ENCODE data around the gene ELAC2. TPM values are rescaled to one million over a fixed set of nuclear protein-coding genes. Genes with fewer than 3 reads are reported as not detected.

The ELAC2 gene
- total and polyA plus RNA-seq, 2 of the 4 experiments (the other 2 are of a cell fraction): 75.2 to 80.7 TPM

- no TSS peak for BruUV-seq (replicated peaks)
- H3K4ac ChIP-seq (ENCODE audit: low read depth, low read length): no peak overlapping the region
- H3K9me1 ChIP-seq (ENCODE audit: insufficient read depth, low read length): no peaks in the 10 kb centered on the region
- peaks cover 45% of the 10 kb centered on the region for H3K36me3 ChIP-seq (ENCODE audit: control insufficient read depth, insufficient read depth, low read length)
- H3K23ac ChIP-seq (ENCODE audit: low read depth, low read length): no peak overlapping the region
- no peak overlapping the region for H4K91ac ChIP-seq (ENCODE audit: insufficient read depth, low read depth, low read length)
- H3K27me3 ChIP-seq (ENCODE audit: control insufficient read depth, insufficient read depth, low read length): no peaks in the 10 kb centered on the region
- in situ Hi-C loops (cut with MboI; ENCODE audit: low sequenced_read_pairs) (loop anchor here (10.0 to 25.0 kb wide), 3 partner anchors 344 to 1014 kb away; partner anchors contain the start of genes MYOCD and ZNF18), intact Hi-C loops (cut with micrococcal nuclease) (no loop called here), dilution Hi-C loops (cut with HindIII; ENCODE audit: low sequenced_read_pairs, unreplicated experiment) (no loop called here)
- no peak overlapping the region for H2BK20ac ChIP-seq (ENCODE audit: low read depth, low read length)
- no peak overlapping the region for H3K18ac ChIP-seq (ENCODE audit: low read depth, low read length)
- no peaks in the 10 kb centered on the region for H3K4me1 ChIP-seq (ENCODE audit: control insufficient read depth, insufficient read depth, low read length)
- H4K8ac ChIP-seq (ENCODE audit: low read depth in 2 of 2, low read length in 2 of 2): no peak overlapping the region
- H2BK120ac ChIP-seq (ENCODE audit: low read depth, low read length): no peak overlapping the region
- no peak overlapping the region for H2AK5ac ChIP-seq (ENCODE audit: low read depth, low read length)
- H4K5ac ChIP-seq (ENCODE audit: low read depth, low read length): no peak overlapping the region
- H3K9ac ChIP-seq (ENCODE audit: low read depth, low read length): no peak overlapping the region
- WGBS, 2 experiments (ENCODE audit: extremely low coverage in 2 of 2, insufficient read length in 1 of 2): 94% methylated on average over 4 of the region's 8 CpGs; no CpG with 5 or more reads in 1 of the 2 experiments
- H2AK9ac ChIP-seq (replicated peaks; ENCODE audit: low read depth, low read length, poor library complexity): no peak overlapping the region
- no peak overlapping the region for H3K4me2 ChIP-seq (ENCODE audit: low read depth, low read length)
- ChIA-PET CTCF (interaction anchor here (0.6 kb wide), 1 partner anchor 779 kb away, joined by 4 read pairs; no protein-coding TSS in a partner anchor), POLR2A (ENCODE audit: unreplicated experiment) (no interaction called here)
- H3K27ac ChIP-seq (ENCODE audit: insufficient read depth, low read length): no peak overlapping the region
- H3K9me3 ChIP-seq (ENCODE audit: control insufficient read depth, insufficient read depth, low read length): no peaks in the 10 kb centered on the region
- 0 out of 2 replicates have a peak, but pooled peaks cover 6% of the 10 kb centered on the region for H4K20me1 ChIP-seq (ENCODE audit: insufficient read depth, low read length)
- TF ChIP-seq CHD1 (IDR thresholded peaks at IDR 0.05; ENCODE audit: low read depth, low read length): no peak
- TF ChIP-seq BHLHE40 (IDR thresholded peaks at IDR 0.05; ENCODE audit: low read depth, low read length): no peak
- TF ChIP-seq POLR2A (IDR thresholded peaks at IDR 0.05; ENCODE audit: low read depth, low read length): no peak
- no peak for TF ChIP-seq MAFK (IDR thresholded peaks at IDR 0.05; ENCODE audit: low read depth, low read length)
- H3K4me3 ChIP-seq (ENCODE audit: insufficient read depth, low read depth, low read length): no peak overlapping the region
- ATAC-seq (ENCODE audit: low read depth): no peak
- H2AFZ ChIP-seq (replicated peaks; ENCODE audit: low read length, poor library complexity): no peak overlapping the region
- no peak overlapping the region for H3K56ac ChIP-seq (ENCODE audit: extremely low read depth, insufficient read depth, low read length)
- H2BK15ac ChIP-seq (ENCODE audit: low read depth, low read length): no peak overlapping the region
- no peak overlapping the region for H2BK5ac ChIP-seq (ENCODE audit: low read depth, low read length, poor library complexity, severe bottlenecking)
- DNase-seq: no peak
- peaks cover 1 to 5% of the 10 kb centered on the region in 2 experiments; a peak in 1 of 4 replicates for H3K79me1 ChIP-seq (ENCODE audit: low read depth in 1 of 2, low read length in 2 of 2)
- no peak overlapping the region for H3K14ac ChIP-seq (replicated peaks; ENCODE audit: low read depth, low read length)
Observed at GRCh38 chr17:13008461-13008860, 9.4 kb downstream of the ELAC2 start.
